HG02885 (cell line): ENCODE measurements around the gene RETREG3.
"Not testable (repeated sequence)": the region's sequence is repeated elsewhere in the genome, so short reads cannot be mapped to it uniquely, and the experiment has no call there.

ENCODE experiments used
- ATAC-seq: cut with Tn5 transposase; IDR thresholded peaks from one replicate; pipeline ENCODE4 v1.9.1; 2021; ENCODE audit warnings: mild to moderate bottlenecking; ENCODE audit not compliant: unreplicated experiment, poor library complexity

RETREG3 gene, protein sequence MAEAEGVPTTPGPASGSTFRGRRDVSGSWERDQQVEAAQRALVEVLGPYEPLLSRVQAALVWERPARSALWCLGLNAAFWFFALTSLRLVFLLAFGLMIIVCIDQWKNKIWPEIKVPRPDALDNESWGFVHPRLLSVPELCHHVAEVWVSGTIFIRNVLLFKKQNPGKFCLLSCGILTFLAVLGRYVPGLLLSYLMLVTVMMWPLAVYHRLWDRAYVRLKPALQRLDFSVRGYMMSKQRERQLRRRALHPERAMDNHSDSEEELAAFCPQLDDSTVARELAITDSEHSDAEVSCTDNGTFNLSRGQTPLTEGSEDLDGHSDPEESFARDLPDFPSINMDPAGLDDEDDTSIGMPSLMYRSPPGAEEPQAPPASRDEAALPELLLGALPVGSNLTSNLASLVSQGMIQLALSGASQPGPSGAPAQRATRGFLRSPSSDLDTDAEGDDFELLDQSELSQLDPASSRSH

GRCh38 chr17:42609182-42609813 is at the start of gene RETREG3, which contains the start of gene TUBG1:
RETREG3 (minus strand) TSS chr17:42609374; CDS start chr17:42609324, 50 bp downstream.
TUBG1 (plus strand) TSS chr17:42609683; CDS start chr17:42609738, 55 bp downstream.
- peak; percentile 91 for ATAC-seq

DNA sequence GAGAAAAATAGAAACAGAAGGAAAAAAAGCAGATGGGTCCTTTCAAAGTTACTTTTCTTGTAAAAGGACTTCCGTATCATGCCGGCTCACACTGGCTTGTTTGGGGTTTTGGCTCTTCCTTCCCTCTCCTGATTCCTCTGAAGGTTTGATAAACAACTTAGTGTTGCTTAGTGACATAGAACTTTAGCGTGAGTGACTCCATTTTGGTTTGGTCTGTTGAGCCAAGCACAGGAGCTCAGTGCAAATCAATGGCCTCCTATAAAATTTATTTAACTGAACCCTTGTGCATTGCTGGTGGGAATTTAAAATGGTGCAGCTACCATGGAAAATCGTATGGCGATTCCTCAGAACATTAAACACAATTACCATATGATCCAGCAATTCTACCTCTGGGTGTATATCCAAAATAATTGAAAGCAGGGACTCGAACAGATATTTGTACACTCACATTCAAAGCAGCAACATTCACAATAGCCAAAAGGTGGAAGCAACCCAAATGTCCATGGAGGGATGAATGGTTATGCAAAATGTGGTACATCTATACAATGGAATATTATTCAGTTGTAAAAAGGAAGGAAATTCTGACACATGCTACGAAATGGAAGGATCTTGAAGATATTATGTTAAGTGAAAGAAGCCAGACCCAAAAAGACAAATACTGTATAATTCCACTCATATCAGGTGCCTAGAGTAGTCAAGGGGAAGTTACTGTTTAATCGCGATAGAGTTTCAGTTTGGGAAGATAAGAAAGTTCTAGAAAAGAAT is 48.8 kb upstream of the RETREG3 start:
- no peak for ATAC-seq

GRCh38 chr17:42655528-42655927 is 46.4 kb upstream of the RETREG3 start:
- no peak for ATAC-seq

- ATAC-seq = no peak
These were observed 44.3 kb upstream of the RETREG3 start for GRCh38 chr17:42653179-42654124.

GRCh38 chr17:42651392-42651791 is 42.2 kb upstream of the RETREG3 start:
- ATAC-seq = no peak

DNA sequence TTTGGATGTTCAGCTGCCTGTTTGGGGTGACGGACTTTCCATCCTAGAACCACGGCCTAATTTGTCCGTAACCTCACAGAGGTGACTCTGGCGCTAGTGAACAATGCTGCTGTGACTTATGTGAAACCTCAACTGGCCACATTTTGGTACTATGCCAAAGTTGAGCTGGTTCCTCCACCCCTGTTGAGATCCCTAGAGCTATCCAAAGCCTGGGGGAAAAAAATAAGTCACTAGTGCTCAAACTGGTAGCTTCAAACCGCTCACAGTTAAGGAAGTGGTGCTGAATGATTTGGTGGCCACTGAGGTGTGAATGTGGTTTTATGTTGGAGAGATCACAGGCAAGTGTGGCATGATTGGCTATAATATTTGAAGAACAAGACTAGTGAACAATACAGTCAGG is 38.6 kb upstream of the RETREG3 start:
- ATAC-seq = no peak

GRCh38 chr17:42642336-42642735 is 33.2 kb upstream of the RETREG3 start:
- ATAC-seq = no peak

DNA sequence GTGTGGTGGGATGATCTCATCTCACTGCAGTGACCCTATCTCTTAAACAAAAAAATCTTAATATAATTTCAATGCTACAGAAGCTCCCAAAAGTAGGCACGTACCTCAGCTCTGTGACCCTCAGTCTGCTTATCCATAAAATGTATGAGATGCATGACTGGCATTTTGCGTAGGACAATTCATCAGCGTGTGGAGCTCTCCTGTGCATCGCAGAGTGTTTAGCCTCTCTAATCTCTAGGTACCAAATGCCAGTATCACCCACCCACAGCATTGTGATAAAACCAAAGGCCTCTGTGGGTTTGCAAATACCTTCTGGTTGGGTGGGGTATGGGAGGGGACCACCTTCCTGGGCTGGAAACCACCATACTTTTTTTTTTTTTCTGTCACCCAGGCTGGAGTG is 30.9 kb upstream of the RETREG3 start:
- no peak for ATAC-seq

DNA sequence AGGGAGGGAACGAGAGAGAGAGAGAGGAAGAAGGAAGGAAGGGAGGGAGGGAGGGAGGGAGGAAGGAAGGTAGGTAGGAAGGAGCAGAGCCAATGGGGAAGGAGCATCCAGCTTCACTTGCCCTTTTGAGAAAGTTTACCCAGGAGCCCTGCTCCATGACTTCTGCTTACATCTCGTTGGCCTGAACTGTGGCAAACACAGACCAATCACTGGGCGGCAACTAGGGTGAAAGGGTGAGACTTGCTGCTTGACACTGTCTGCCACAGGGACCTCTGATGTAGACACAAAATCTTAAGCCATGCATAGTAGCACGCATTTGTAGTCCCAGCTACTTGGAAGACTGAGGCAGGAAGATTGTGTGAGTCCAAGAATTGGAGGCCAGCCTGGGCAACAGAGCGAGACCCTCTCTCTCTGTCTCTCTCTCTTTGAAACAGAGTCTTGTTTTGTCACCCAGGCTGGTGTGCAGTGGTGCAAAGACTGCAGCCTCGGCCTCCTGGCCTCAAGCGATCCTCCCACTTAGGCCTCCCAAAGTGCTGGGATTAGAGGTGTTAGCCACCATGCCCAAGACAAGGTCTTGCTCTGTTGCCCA is 30.4 kb upstream of the RETREG3 start:
- ATAC-seq = no peak

DNA sequence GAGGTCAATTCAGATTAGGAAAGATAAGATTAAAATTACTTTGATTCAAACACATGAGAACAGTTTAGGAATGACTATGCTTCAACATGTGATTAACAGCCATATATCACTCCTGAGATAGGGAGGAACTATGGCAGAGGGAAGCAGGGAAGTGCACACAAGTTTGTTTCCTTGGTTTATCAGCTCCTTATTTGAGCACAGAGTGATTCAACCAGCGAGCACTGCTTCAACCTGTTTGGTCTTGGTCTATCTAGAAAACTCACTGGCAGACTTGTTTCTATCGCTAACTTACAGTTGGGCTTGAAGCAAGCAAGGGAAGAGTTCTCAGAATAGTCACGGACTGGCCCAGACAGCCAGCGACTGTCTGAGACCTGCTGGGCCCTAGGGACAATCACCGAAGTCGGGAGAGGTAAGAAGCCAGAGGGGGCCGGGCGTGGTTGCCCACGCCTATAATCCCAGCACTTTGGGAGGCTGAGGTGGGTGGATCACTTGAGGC is 23.8 kb upstream of the RETREG3 start:
- ATAC-seq = no peak

DNA sequence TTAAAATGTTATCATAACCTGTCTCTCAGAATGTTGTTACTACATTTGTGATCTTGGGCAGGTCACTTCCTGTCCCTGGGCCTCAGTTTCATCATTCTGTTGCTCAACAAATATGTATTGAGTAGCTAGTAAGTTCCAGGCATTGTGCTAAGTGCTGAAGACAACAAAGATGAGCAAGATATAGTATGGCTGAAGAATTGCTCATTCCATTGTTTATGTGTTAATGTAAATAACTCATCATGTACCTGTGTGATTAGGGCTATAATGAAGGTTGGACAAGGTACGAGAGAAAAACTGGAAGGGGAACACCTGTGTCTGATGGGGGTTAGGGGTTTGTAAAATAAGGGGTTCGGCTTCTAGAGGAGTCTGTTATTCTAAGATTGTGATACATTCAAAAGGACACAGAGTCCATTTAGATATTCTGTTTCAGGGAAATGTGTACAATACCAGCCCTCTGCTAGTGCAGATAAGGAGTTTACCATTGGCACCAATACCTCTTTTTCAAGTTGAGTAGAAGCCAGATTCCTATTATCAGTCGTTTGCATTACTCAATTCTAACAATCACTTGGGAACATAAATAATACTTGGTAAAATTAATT is 20.3 kb upstream of the RETREG3 start:
- no peak for ATAC-seq

- ATAC-seq = not testable (repeated sequence)
These were observed 18.0 kb upstream of the RETREG3 start for GRCh38 chr17:42627032-42627764.

DNA sequence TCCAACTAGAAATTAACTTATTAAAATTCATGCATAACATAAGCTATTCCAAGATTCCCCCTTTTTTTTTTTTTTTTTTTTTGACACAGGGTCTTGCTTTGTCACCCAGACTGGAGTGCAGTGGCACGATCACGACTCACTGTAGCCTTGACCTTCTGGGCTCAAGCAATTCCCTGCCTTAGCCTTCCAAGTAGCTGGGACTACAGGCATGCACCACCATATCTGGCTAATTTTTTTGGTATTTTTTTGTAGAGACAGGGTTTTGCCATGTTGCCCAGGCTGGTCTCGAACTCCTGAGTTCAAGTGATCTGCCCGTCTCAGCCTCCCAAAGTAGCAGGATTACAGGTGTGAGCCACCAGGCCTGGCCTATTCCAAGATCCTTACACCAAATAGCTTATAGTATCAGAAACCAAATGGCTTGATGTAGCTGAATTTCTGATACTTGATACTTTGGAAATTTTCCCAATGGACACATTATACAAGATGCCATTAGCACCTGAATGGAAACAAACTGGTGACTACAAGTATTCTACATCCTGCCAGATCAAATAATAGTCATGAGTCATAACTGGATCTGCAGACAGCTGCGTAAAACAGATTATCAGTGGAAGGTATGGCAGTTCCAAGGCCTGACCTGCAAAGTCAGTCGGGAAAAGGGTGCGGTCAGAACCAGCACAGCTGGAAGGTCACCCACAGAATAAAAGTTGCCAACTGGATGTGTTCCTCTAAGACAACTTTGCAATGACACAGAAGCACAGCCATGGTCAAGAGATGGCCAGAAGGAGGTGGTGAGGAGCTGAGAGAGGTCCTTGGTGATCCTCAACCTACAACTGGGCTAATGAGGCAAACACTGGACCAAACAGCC is 14.8 kb upstream of the RETREG3 start:
- ATAC-seq = no peak

DNA sequence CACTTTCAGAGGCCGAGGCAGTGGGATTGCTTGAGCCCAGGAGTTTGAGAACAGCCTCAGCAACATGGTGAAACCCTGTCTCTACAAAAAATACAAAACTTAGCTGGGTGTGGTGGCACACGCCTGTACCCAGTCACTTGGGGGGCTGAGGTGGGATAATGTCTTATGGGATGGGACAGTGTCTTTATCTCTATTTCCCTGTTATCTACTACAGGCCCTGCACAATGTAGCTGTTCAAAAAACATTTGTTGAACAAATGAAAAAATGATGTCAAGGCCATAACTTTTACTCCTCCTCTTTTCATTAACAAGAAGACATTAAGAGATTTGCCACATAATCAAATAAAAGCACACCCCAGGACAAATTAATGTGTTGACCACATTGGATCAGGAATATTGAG is 14.1 kb upstream of the RETREG3 start:
- ATAC-seq = no peak

DNA sequence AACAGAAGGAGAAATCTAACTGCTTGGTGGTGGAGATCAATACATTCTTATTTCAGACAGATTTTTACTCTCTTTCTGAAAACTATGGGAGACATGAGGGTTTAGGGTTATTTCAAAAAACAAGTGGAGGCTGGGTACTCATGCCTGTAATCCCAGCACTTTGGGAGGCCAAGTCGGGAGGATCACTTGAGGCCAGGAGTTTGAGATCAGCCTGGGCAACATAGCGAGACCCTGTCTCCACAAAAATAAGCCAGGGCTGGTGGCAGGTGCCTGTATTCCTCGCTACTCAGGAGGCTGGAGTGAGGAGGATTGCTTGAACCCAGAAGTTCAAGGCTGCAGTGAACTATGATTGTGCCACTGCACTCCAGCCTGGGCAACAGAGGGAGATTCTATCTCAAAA is 12.8 kb upstream of the RETREG3 start:
- not testable (repeated sequence) for ATAC-seq

DNA sequence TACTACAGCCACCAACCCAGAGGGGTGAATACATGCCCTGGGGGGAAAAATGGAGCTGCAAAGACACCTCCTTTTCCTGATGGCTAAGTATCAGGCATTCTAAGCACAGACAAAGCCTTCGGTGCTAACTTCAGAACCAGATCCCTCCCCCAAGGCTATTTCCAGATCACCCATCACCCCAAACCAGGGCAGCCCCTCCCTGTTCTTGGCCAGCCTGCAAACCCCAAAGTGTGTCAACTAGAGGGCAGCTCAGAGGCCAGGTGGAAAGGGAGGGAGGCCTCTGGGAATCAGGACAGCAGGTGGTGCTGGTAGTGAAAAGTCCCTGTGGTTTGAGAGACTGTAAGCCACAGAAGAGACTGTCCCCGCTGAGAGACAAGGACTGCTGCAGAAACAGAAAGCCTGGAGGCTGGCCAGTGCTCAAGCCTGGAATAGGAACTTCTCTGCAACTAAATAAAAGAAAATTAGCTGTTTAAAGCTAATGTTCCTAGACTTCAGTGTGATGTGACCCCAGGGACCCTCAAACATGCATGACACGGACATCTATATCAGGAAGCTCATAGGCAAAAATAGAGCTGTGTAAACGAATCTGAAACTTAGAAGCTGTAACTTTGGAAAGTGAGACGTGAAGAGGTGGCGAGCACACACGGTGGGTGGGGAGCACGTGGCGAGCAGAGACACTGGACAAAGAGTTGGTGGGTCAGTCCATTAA is 9.4 kb upstream of the RETREG3 start:
- ATAC-seq = peak; percentile 77
